Nephron progenitor cell (in vitro differentiated cells): ENCODE measurements around the gene ASAP3.
A peak's percentile ranks its signal among the peaks of the same experiment; 100 is the strongest.

Experiments
- DNase-seq: peaks from one replicate; pipeline ENCODE4 v3.0.0; 2021
- H3K27ac Mint-ChIP-seq: 2 replicates; pipeline ENCODE4 v1.8.0; 2021; ENCODE audit warnings: mild to moderate bottlenecking, moderate library complexity, mixed read lengths
- H3K27me3 Mint-ChIP-seq: 2 replicates; pipeline ENCODE4 v1.8.0; 2021; ENCODE audit warnings: mild to moderate bottlenecking, low read depth, mixed read lengths; ENCODE audit not compliant: poor library complexity
- H3K36me3 Mint-ChIP-seq: 2 replicates; pipeline ENCODE4 v1.8.0; 2021; ENCODE audit warnings: low read depth, mixed read lengths
- H3K4me1 Mint-ChIP-seq: 2 replicates; pipeline ENCODE4 v1.8.0; 2021; ENCODE audit warnings: mixed read lengths
- H3K4me3 Mint-ChIP-seq: 2 replicates; pipeline ENCODE4 v1.8.0; 2021; ENCODE audit warnings: mild to moderate bottlenecking, moderate library complexity, mixed read lengths
- H3K9me3 Mint-ChIP-seq: 2 replicates; pipeline ENCODE4 v1.8.0; 2021; ENCODE audit warnings: mild to moderate bottlenecking, moderate library complexity, mixed read lengths
- TF ChIP-seq, protein P1 (sequence below): fragments of 200-600 bp; sonication (generic); IDR thresholded peaks from 2 replicates; pipeline ENCODE4 v1.5.0; 2021; ENCODE audit warnings: antibody characterized with exemption

ASAP3 gene

DNA sequence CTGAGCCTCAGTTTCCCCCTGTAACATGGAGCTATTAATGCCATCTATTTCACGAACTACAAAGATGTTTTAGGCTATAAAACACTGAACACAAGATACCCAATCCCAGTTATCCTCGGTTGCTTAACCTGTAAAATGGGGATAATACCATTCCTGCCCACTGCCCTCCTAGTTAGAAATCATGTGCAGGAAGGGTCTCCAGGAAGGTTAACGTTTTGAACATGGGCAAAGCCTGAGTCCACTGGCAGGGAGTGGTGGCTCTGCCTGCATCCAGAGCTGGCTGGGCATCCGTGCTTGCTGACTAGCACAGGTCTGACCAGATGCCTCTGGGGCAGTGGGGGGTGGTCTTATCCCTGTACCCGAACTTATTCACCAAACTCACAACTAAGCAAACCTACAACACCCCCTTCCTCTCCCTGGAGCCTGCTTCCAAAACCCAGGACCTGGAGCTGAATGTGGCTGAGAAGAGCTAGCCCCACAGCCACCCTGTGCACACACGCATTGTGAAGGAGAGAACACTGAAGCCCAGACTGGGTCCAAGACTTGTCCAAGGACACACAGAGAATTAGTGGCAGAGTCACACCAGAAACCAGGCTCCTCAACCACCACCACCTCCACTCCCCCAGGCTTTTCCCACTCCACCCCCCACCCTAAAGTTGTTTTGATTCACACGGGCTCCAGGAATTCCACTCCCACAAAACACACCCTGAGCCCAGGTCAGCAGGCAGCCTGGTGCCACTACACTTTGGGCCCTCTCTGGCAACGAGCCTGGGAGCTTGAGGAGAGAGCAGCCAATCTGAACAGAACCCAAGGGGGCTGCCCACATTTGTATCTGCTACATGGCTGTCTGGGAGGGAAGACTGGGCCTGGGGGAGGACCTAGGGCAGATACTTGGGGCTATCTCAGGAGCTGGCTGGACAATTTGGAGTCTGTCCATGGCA is 45.4 kb upstream of the ASAP3 start:
- Mint-ChIP-seq H3K27ac (no peak overlapping the region), H3K36me3 (no peaks in the 10 kb centered on the region), H3K4me3 (peak overlapping the region; percentile 71), H3K27me3 (peaks cover 23% of the 10 kb centered on the region), H3K9me3 (no peaks in the 10 kb centered on the region), H3K4me1 (peaks cover 40% of the 10 kb centered on the region)
- TF ChIP-seq, protein P1, sequence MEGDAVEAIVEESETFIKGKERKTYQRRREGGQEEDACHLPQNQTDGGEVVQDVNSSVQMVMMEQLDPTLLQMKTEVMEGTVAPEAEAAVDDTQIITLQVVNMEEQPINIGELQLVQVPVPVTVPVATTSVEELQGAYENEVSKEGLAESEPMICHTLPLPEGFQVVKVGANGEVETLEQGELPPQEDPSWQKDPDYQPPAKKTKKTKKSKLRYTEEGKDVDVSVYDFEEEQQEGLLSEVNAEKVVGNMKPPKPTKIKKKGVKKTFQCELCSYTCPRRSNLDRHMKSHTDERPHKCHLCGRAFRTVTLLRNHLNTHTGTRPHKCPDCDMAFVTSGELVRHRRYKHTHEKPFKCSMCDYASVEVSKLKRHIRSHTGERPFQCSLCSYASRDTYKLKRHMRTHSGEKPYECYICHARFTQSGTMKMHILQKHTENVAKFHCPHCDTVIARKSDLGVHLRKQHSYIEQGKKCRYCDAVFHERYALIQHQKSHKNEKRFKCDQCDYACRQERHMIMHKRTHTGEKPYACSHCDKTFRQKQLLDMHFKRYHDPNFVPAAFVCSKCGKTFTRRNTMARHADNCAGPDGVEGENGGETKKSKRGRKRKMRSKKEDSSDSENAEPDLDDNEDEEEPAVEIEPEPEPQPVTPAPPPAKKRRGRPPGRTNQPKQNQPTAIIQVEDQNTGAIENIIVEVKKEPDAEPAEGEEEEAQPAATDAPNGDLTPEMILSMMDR: no peak
- no peak for DNase-seq

GRCh38 chr1:23528250-23528978 is 44.4 kb upstream of the ASAP3 start:
- Mint-ChIP-seq H3K4me1 (peaks cover 40% of the 10 kb centered on the region), H3K27me3 (peaks cover 23% of the 10 kb centered on the region), H3K9me3 (no peaks in the 10 kb centered on the region), H3K27ac (no peak overlapping the region), H3K36me3 (no peaks in the 10 kb centered on the region), H3K4me3 (peak overlapping the region; percentile 4)
- DNase-seq: no peak
- TF ChIP-seq, protein P1: no peak

- Mint-ChIP-seq H3K4me1 (peaks cover 40% of the 10 kb centered on the region), H3K4me3 (no peak overlapping the region), H3K36me3 (no peaks in the 10 kb centered on the region), H3K9me3 (no peaks in the 10 kb centered on the region), H3K27me3 (peaks cover 20% of the 10 kb centered on the region), H3K27ac (no peak overlapping the region)
- TF ChIP-seq, protein P1: no peak
- no peak for DNase-seq
Measured at GRCh38 chr1:23527900-23528249, 43.9 kb upstream of the ASAP3 start.

DNA sequence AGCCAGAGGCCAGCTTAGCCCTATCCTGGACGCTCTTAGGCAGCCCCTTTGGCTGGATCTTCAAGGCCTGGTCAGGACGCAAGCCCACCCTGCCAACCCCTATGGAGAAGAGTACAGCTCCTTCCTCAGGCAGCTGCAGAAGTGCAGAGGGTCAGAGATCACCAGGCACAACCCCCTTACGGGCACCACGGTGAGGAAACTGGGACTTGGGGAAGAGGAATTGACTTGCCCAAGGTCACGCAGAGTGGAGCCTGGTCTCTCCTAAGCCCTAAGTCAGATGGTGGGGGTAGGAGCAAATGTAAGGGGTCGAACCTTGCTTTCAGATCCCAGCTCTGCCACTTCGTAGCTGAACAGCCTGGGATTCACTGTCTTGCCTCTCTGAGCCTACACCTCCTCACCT is 43.4 kb upstream of the ASAP3 start:
- H3K27me3 Mint-ChIP-seq: peaks cover 16% of the 10 kb centered on the region
- H3K4me3 Mint-ChIP-seq: no peak overlapping the region
- no peak overlapping the region for H3K27ac Mint-ChIP-seq
- TF ChIP-seq, protein P1: no peak
- peaks cover 40% of the 10 kb centered on the region for H3K4me1 Mint-ChIP-seq
- H3K36me3 Mint-ChIP-seq: peaks cover 2% of the 10 kb centered on the region
- no peaks in the 10 kb centered on the region for H3K9me3 Mint-ChIP-seq
- no peak for DNase-seq

DNA sequence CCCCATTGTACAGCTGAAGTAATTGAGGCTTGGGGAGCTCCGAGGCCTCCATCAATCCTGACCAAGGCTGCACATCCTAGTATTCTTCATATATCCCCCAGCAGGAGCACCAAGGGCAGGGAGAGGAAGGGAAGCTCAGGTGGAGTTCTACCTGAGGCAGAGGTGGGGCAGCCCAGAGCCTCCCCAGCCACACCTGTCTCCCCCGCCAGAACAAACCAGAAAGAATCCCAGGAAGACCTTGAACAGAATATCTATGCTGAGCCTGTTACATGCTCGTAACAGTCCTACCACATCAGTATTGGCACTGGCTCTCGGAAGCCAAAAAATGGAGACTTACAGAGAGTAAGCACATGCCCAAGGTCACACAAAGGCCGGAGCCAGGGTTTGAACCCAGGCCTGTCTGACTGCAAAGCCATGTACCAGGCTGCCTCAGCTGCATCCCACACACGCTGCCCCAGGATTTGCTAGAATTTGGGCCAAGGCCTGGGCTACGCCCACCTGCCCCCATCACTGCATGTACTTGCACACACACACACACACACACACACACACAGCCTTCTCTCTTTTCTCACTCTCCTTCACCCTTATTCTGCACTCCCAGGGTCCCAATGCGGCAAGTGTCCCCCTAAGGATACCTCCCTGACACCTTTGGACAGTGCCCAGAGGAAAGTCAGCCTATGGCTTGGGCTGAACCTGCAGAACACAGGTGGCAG is 42.5 kb upstream of the ASAP3 start:
- Mint-ChIP-seq H3K27ac (no peak overlapping the region), H3K27me3 (peaks cover 15% of the 10 kb centered on the region), H3K36me3 (peaks cover 10% of the 10 kb centered on the region), H3K9me3 (no peaks in the 10 kb centered on the region), H3K4me1 (peaks cover 32% of the 10 kb centered on the region), H3K4me3 (no peak overlapping the region)
- TF ChIP-seq, protein P1: no peak
- DNase-seq: no peak
